ENCODE data around the gene FRRS1.

DNA sequence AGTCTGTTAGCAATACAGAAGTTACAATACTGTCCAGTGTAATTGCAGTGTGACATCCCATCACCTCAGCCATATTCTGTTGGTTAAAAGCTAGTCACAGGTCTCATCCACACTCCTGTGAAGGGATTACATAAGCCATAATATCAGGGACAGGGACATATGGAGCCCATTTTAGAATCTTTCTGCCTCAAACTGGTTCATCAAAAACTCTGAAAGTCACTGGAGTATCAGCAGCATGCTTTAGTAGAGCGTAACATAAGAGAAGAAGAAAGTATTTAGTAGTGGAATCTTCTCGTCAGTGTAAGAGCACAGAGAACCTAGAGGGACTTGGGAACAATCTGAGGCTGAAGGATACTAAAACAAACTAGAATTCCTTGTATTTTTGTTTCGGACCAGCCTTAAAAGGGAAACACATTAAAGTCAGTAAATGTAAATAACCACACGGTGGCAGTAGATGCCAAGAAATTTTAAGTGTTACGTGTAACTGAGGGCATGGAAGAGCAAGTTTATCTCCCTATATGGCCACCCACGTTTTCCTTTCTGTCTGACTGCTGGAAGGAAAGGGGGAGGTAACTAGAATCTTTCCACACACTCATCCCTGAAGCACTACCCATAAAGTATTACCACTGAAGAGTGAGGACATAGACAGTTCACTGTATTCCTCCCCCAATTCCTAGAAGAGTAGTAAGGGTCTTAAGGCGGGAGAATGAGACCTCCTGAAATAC, 42.1 kb upstream of the FRRS1 start:
- TF ChIP-seq, protein P1, sequence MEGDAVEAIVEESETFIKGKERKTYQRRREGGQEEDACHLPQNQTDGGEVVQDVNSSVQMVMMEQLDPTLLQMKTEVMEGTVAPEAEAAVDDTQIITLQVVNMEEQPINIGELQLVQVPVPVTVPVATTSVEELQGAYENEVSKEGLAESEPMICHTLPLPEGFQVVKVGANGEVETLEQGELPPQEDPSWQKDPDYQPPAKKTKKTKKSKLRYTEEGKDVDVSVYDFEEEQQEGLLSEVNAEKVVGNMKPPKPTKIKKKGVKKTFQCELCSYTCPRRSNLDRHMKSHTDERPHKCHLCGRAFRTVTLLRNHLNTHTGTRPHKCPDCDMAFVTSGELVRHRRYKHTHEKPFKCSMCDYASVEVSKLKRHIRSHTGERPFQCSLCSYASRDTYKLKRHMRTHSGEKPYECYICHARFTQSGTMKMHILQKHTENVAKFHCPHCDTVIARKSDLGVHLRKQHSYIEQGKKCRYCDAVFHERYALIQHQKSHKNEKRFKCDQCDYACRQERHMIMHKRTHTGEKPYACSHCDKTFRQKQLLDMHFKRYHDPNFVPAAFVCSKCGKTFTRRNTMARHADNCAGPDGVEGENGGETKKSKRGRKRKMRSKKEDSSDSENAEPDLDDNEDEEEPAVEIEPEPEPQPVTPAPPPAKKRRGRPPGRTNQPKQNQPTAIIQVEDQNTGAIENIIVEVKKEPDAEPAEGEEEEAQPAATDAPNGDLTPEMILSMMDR (IDR thresholded peaks at IDR 0.05): peak; percentile 40 to 42
- TF ChIP-seq POLR2AphosphoS5 (IDR thresholded peaks at IDR 0.05): no peak

All from suprapubic skin (tissue), 3 donors.